A549 (cell line): ENCODE data around the gene TRPV6. TPM values are rescaled to one million over a fixed set of nuclear protein-coding genes. Genes with fewer than 3 reads are reported as not detected.

Experiments used
- ATAC-seq, 2 experiments: fragments of 200-7000 bp in 1 of 2; fragments of >200 bp in 1 of 2; cut with Nextera tagmentation in 1 of 2; cut with Tn5 transposase in 1 of 2; 3 replicates each; pipeline versions ENCODE4 v1.8.0 to v1.9.1; 2018 to 2020; ENCODE audit warnings: mild to moderate bottlenecking in 1 of 2, moderate library complexity in 1 of 2
- CTCF ChIA-PET: fragments of 300-600 bp; sonication (Branson Sonifier 250); formaldehyde crosslinking; extraction: SDS; loops from one replicate; lab custom pipeline; 2021; ENCODE audit warnings: antibody characterized with exemption, inconsistent platforms; lab: Yijun Ruan, JAX
- POLR2A ChIA-PET: fragments of 350-600 bp; formaldehyde crosslinking; extraction: SDS; loops from one replicate; lab custom pipeline; 2021; ENCODE audit warnings: antibody characterized with exemption, inconsistent platforms; lab: Yijun Ruan, JAX
- DNase-seq, 2 experiments: peaks; one replicate each; pipeline versions ENCODE4 v3.0.0 to v3.0.0-alpha.2; 2011 to 2016; ENCODE audit warnings: low read depth in 1 of 2, low spot score in 1 of 2
- FAIRE-seq: peaks from 2 replicates; lab custom pipeline; 2011; peaks lifted over from hg19 to GRCh38; lab: Jason Lieb, UNC
- H3K27ac ChIP-seq, 2 experiments: fragments of >200 bp; sonication (Bioruptor Twin); formaldehyde crosslinking; 3 replicates each; pipeline ENCODE4 v1.5.1; 2016 to 2017
- H3K4me1 ChIP-seq: fragments of >200 bp; sonication (Bioruptor Twin); formaldehyde crosslinking; 3 replicates; pipeline ENCODE4 v1.6.1; 2016
- H3K4me2 ChIP-seq: fragments of >200 bp; sonication (Bioruptor Twin); formaldehyde crosslinking; 3 replicates; pipeline ENCODE4 v1.6.1; 2016
- H3K4me3 ChIP-seq: fragments of >200 bp; sonication (Bioruptor Twin); formaldehyde crosslinking; 3 replicates; pipeline ENCODE4 v1.5.1; 2016
- H3K9me3 ChIP-seq: fragments of >200 bp; sonication (Bioruptor Twin); formaldehyde crosslinking; 3 replicates; pipeline ENCODE4 v1.6.1; 2016
- CEBPB ChIP-seq, 2 experiments: fragments of >200 bp in 1 of 2; sonication (Bioruptor Twin) in 1 of 2; formaldehyde crosslinking in 1 of 2; IDR thresholded peaks; 2 replicates each; pipeline ENCODE4 v1.6.1; 2012 to 2016
- CHD4 ChIP-seq: fragments of 200-600 bp; sonication (generic); IDR thresholded peaks from 2 replicates; pipeline ENCODE4 v1.6.1; 2016; ENCODE audit warnings: antibody characterized with exemption, mild to moderate bottlenecking, borderline replicate concordance
- CTCF ChIP-seq: fragments of >200 bp; sonication (Bioruptor Twin); formaldehyde crosslinking; IDR thresholded peaks from 3 replicates; pipeline ENCODE4 v1.5.1; 2016
- EHMT2 ChIP-seq: fragments of 200-600 bp; sonication (generic); IDR thresholded peaks from 2 replicates; pipeline ENCODE4 v1.6.1; 2016; ENCODE audit warnings: antibody characterized with exemption, low read depth, mild to moderate bottlenecking, moderate library complexity
- FOSB ChIP-seq: fragments of 250-450 bp; sonication (Bioruptor Pico); IDR thresholded peaks from 2 replicates; pipeline ENCODE4 v1.5.0; 2020; ENCODE audit warnings: mild to moderate bottlenecking, moderate library complexity
- FOXS1 ChIP-seq: fragments of 250-450 bp; sonication (Bioruptor Pico); IDR thresholded peaks from 2 replicates; pipeline ENCODE4 v1.5.0; 2020; ENCODE audit warnings: mild to moderate bottlenecking, moderate library complexity
- HDAC2 ChIP-seq: fragments of 200-600 bp; sonication (generic); IDR thresholded peaks from 2 replicates; pipeline ENCODE4 v1.6.1; 2016
- HES2 ChIP-seq: fragments of >200 bp; sonication (Bioruptor Twin); formaldehyde crosslinking; IDR thresholded peaks from 2 replicates; pipeline ENCODE4 v1.6.1; 2016
- HMGXB4 ChIP-seq: fragments of 250-450 bp; sonication (Bioruptor Pico); IDR thresholded peaks from 2 replicates; pipeline ENCODE4 v1.5.0; 2021; ENCODE audit warnings: mild to moderate bottlenecking, moderate library complexity, borderline replicate concordance
- HOXB5 ChIP-seq: fragments of 250-450 bp; sonication (Bioruptor Pico); IDR thresholded peaks from 2 replicates; pipeline ENCODE4 v1.5.0; 2020; ENCODE audit warnings: mild to moderate bottlenecking, moderate library complexity
- MAFK ChIP-seq: fragments of 450-650 bp; IDR thresholded peaks from 2 replicates; pipeline ENCODE4 v1.6.1; 2014; ENCODE audit not compliant: partially characterized antibody
- NPAS2 ChIP-seq: fragments of 250-450 bp; sonication (Bioruptor Pico); IDR thresholded peaks from 2 replicates; pipeline ENCODE4 v1.8.0; 2022; ENCODE audit warnings: mild to moderate bottlenecking, moderate library complexity, borderline replicate concordance
- POLR2A ChIP-seq: IDR thresholded peaks from 2 replicates; pipeline ENCODE4 v1.6.1; 2012; ENCODE audit warnings: mild to moderate bottlenecking, low read length
- POLR2AphosphoS2 ChIP-seq: conservative IDR thresholded peaks from 2 replicates; pipeline ENCODE4 v1.6.1; 2012; ENCODE audit warnings: low read length, improper control_type of control experiment, inconsistent platforms
- RAD21 ChIP-seq, 2 experiments: fragments of >200 bp in 1 of 2; sonication (Bioruptor Twin) in 1 of 2; formaldehyde crosslinking in 1 of 2; IDR thresholded peaks in 1 of 2; conservative IDR thresholded peaks in 1 of 2; 2 replicates in 1 of 2; 3 replicates in 1 of 2; pipeline ENCODE4 v1.6.1; 2012 to 2018; ENCODE audit warnings: inconsistent platforms in 1 of 2
- RARB ChIP-seq: fragments of 250-450 bp; sonication (Bioruptor Pico); IDR thresholded peaks from 2 replicates; pipeline ENCODE4 v1.8.0; 2021; ENCODE audit warnings: mild to moderate bottlenecking, moderate library complexity
- RCOR1 ChIP-seq: fragments of 150-350 bp; IDR thresholded peaks from 2 replicates; pipeline ENCODE4 v1.6.1; 2014; ENCODE audit warnings: antibody characterized with exemption, low read length, low read depth
- RFX5 ChIP-seq: fragments of 450-650 bp; IDR thresholded peaks from 2 replicates; pipeline ENCODE4 v1.7.1; 2014; ENCODE audit warnings: antibody characterized with exemption, mild to moderate bottlenecking, moderate library complexity
- TP53 ChIP-seq: fragments of 250-450 bp; sonication (Bioruptor Pico); IDR thresholded peaks from 2 replicates; pipeline ENCODE4 v1.5.0; 2021; ENCODE audit warnings: mild to moderate bottlenecking, moderate library complexity
- USF2 ChIP-seq: fragments of 450-650 bp; IDR thresholded peaks from 2 replicates; pipeline ENCODE4 v1.6.1; 2014; ENCODE audit warnings: antibody characterized with exemption
- ZC3H11A ChIP-seq: fragments of 450-650 bp; IDR thresholded peaks from 2 replicates; pipeline ENCODE4 v1.6.1; 2014; ENCODE audit warnings: antibody characterized with exemption, mild to moderate bottlenecking
- ZFP36 ChIP-seq: fragments of 450-650 bp; IDR thresholded peaks from 2 replicates; pipeline ENCODE4 v1.6.1; 2014; ENCODE audit warnings: borderline replicate concordance; ENCODE audit not compliant: partially characterized antibody
- ZSCAN20 ChIP-seq: fragments of 250-450 bp; sonication (Bioruptor Pico); IDR thresholded peaks from 2 replicates; pipeline ENCODE4 v1.8.0; 2022; ENCODE audit warnings: mild to moderate bottlenecking, moderate library complexity
- WGBS: methylation state at CpG from one replicate; pipeline ENCODE4 v1.1.6; 2017; ENCODE audit errors: missing lambda C conversion rate; 5-methylcytosine and 5-hydroxymethylcytosine counted together
- polyA plus RNA-seq, 4 experiments: library from polyadenylated mRNA; depleted of rRNA in 3 of 4; stranded (reverse); fragments of >200 nt; fragmentation: RNase III in 1 of 4; extraction: RNeasy Plus Mini Kit Qiagen cat#74134 plus additional on column Dnase treatment in 1 of 4; gene quantifications; 2 replicates in 3 of 4; 3 replicates in 1 of 4; pipeline ENCODE4 v1.2.3, GENCODE V29; 2011 to 2017
- TF ChIP-seq, protein P1 (sequence below): fragments of 150-350 bp; IDR thresholded peaks from 2 replicates; pipeline ENCODE4 v1.6.1; 2014; ENCODE audit warnings: low read depth, mild to moderate bottlenecking, low read length
- TF ChIP-seq, protein P2 (sequence below): fragments of >200 bp; sonication (Bioruptor Twin); formaldehyde crosslinking; IDR thresholded peaks from 3 replicates; pipeline ENCODE4 v1.6.1; 2016
- TF ChIP-seq, protein P3 (sequence below): IDR thresholded peaks from 2 replicates; pipeline ENCODE4 v1.6.1; 2012

Gene TRPV6
- polyA plus RNA-seq, 2 of the 4 experiments (the other 2 are of a cell fraction) = not detected

GRCh38 chr7:142851919-142852318 is 33.6 kb downstream of the TRPV6 start:
- DNase-seq = no peak
- no peak for ATAC-seq
- ChIA-PET POLR2A (no interaction called here), CTCF (interaction anchor here (0.6 to 2.1 kb wide), 5 partner anchors 11 to 313 kb away, joined by 3 to 11 read pairs (median 3); no protein-coding TSS in a partner anchor)
- TF ChIP-seq POLR2AphosphoS2 (no peak), TP53 (CRISPR knock-in tag) (no peak), HDAC2 (no peak), ZSCAN20 (CRISPR knock-in tag) (no peak), HOXB5 (CRISPR knock-in tag) (no peak), RARB (CRISPR knock-in tag) (no peak), RAD21 (conservative IDR thresholded peaks at IDR 0.05 in 1 of 2, IDR thresholded peaks at IDR 0.05 in 1 of 2) (no peak), POLR2A (no peak), EHMT2 (no peak), MAFK (no peak), RFX5 (no peak), CEBPB (IDR thresholded peaks at IDR 0.05) (no peak), RCOR1 (no peak), FOXS1 (CRISPR knock-in tag) (no peak), ZFP36 (no peak)
- TF ChIP-seq, protein P1, sequence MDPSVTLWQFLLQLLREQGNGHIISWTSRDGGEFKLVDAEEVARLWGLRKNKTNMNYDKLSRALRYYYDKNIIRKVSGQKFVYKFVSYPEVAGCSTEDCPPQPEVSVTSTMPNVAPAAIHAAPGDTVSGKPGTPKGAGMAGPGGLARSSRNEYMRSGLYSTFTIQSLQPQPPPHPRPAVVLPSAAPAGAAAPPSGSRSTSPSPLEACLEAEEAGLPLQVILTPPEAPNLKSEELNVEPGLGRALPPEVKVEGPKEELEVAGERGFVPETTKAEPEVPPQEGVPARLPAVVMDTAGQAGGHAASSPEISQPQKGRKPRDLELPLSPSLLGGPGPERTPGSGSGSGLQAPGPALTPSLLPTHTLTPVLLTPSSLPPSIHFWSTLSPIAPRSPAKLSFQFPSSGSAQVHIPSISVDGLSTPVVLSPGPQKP = no peak
- TF ChIP-seq, protein P2, sequence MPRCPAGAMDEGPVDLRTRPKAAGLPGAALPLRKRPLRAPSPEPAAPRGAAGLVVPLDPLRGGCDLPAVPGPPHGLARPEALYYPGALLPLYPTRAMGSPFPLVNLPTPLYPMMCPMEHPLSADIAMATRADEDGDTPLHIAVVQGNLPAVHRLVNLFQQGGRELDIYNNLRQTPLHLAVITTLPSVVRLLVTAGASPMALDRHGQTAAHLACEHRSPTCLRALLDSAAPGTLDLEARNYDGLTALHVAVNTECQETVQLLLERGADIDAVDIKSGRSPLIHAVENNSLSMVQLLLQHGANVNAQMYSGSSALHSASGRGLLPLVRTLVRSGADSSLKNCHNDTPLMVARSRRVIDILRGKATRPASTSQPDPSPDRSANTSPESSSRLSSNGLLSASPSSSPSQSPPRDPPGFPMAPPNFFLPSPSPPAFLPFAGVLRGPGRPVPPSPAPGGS = no peak
- Histone ChIP-seq H3K4me3 (no peak overlapping the region), H3K4me2 (no peak overlapping the region), H3K27ac (no peak overlapping the region), H3K9me3 (no peaks in the 10 kb centered on the region), H3K4me1 (no peaks in the 10 kb centered on the region)
- FAIRE-seq = no peak

DNA sequence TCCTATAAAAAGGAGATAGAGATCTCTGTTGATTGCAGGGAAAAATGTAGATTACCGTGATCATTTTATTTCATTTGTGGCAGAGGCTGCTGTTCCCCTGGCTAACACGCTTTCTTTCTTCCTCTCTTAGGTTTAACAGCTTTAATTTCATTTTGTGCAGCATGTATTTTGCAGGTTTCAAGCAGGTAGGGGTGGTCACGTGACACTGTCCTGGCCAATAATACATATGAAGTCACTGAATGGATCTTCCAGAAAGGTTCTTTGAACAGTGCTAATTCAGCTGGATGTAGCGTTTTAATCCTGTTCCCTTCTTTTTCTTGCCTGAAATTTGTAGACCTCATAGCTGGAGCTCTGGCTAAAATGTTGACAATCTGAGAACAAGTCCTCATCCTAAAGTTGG is 34.3 kb downstream of the TRPV6 start:
- no peak for ATAC-seq
- no peak overlapping the region for H3K4me2 ChIP-seq
- 32% methylated on average over 4 of the region's 4 CpGs for WGBS
- TF ChIP-seq HMGXB4 (CRISPR knock-in tag) (no peak), USF2 (0 out of 2 replicates have a peak, but pooled peaks have one; percentile 35)
- POLR2A ChIA-PET = no interaction called here
- CTCF ChIA-PET = interaction anchor here (0.6 to 2.1 kb wide), 6 partner anchors 8 to 157 kb away, joined by 3 to 11 read pairs (median 3); no protein-coding TSS in a partner anchor
- DNase-seq = no peak
- no peak overlapping the region for H3K27ac ChIP-seq
- no peaks in the 10 kb centered on the region for H3K4me1 ChIP-seq
- FAIRE-seq = no peak
- no peaks in the 10 kb centered on the region for H3K9me3 ChIP-seq
- no peak overlapping the region for H3K4me3 ChIP-seq

GRCh38 chr7:142847353-142847752 is 38.2 kb downstream of the TRPV6 start:
- H3K9me3 ChIP-seq = no peaks in the 10 kb centered on the region
- ATAC-seq (no peak), FAIRE-seq (no peak), DNase-seq (no peak)
- 0% methylated on average over 2 of the region's 2 CpGs for WGBS
- no peak overlapping the region for H3K4me2 ChIP-seq
- no peak overlapping the region for H3K27ac ChIP-seq
- H3K4me3 ChIP-seq = no peak overlapping the region
- no peaks in the 10 kb centered on the region for H3K4me1 ChIP-seq
- ChIA-PET POLR2A (no interaction called here), CTCF (no interaction called here)
- TF ChIP-seq, protein P1 = no peak
- TF ChIP-seq HES2 (no peak), FOSB (CRISPR knock-in tag) (no peak), NPAS2 (CRISPR knock-in tag) (no peak), ZFP36 (no peak), CTCF (no peak), CHD4 (no peak), ZC3H11A (no peak), RAD21 (conservative IDR thresholded peaks at IDR 0.05 in 1 of 2, IDR thresholded peaks at IDR 0.05 in 1 of 2) (no peak)
- TF ChIP-seq, protein P3, sequence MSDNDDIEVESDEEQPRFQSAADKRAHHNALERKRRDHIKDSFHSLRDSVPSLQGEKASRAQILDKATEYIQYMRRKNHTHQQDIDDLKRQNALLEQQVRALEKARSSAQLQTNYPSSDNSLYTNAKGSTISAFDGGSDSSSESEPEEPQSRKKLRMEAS = no peak
